ENCODE measurements around the gene HELZ.

The HELZ gene

GRCh38 chr17:67217446-67217845 is 27.6 kb downstream of the HELZ start:
- CTCF ChIA-PET, result no interaction called here
- no peak overlapping the region for H3K4me3 ChIP-seq (ENCODE audit: low read depth, low read length)
- TF ChIP-seq ZNF558 (tag by site-specific recombination; IDR thresholded peaks at IDR 0.05), result no peak
- no peak for TF ChIP-seq ZNF274 (IDR thresholded peaks at IDR 0.05; ENCODE audit: low read length)
- TF ChIP-seq ZNF274 (tag by site-specific recombination; IDR thresholded peaks at IDR 0.05; ENCODE audit: borderline replicate concordance), result no peak
- TF ChIP-seq ZIC2 (tag by site-specific recombination; IDR thresholded peaks at IDR 0.05), result peak; percentile 40; the same call in 1 of the 2 replicates
- TF ChIP-seq GLIS2 (tag by site-specific recombination; IDR thresholded peaks at IDR 0.05), result no peak
- no peak for TF ChIP-seq ZNF560 (tag by site-specific recombination; IDR thresholded peaks at IDR 0.05; ENCODE audit: borderline replicate concordance)
- no peak for TF ChIP-seq ZNF777 (tag by site-specific recombination; IDR thresholded peaks at IDR 0.05; ENCODE audit: borderline replicate concordance)
- no peak for TF ChIP-seq ZNF510 (tag by site-specific recombination; IDR thresholded peaks at IDR 0.05; ENCODE audit: insufficient replicate concordance)
- TF ChIP-seq ZFP37 (tag by site-specific recombination; IDR thresholded peaks at IDR 0.05), result no peak
- peaks cover 7% of the 10 kb centered on the region for H3K4me1 ChIP-seq (ENCODE audit: control insufficient read depth, insufficient read depth, low read length)
- POLR2A ChIA-PET, result no interaction called here
- H3K9me3 ChIP-seq (ENCODE audit: control insufficient read depth, insufficient read depth, low read depth, low read length), result no peaks in the 10 kb centered on the region
- peaks cover 39 to 56% of the 10 kb centered on the region in 2 experiments for H3K36me3 ChIP-seq (ENCODE audit: control insufficient read depth in 2 of 2, insufficient read depth in 1 of 2, low read length in 2 of 2)
- no peak overlapping the region for H3K27ac ChIP-seq (ENCODE audit: extremely low read depth, low read depth, low read length)

GRCh38 chr17:67216578-67217320 is 28.2 kb downstream of the HELZ start:
- TF ChIP-seq ZNF843 (tag by site-specific recombination; IDR thresholded peaks at IDR 0.05) (no peak), ZEB2 (tag by site-specific recombination; IDR thresholded peaks at IDR 0.05) (no peak)
- Histone ChIP-seq H3K4me1 (ENCODE audit: control insufficient read depth, insufficient read depth, low read length) (peaks cover 7% of the 10 kb centered on the region), H3K27ac (ENCODE audit: extremely low read depth, low read depth, low read length) (no peak overlapping the region), H3K36me3 (ENCODE audit: control insufficient read depth in 2 of 2, insufficient read depth in 1 of 2, low read length in 2 of 2) (peaks cover 39 to 55% of the 10 kb centered on the region in 2 experiments), H3K4me3 (ENCODE audit: low read depth, low read length) (no peak overlapping the region), H3K9me3 (ENCODE audit: control insufficient read depth, insufficient read depth, low read depth, low read length) (no peaks in the 10 kb centered on the region)
- ChIA-PET CTCF (no interaction called here), POLR2A (no interaction called here)

GRCh38 chr17:67215991-67216421 is 29.0 kb downstream of the HELZ start:
- Histone ChIP-seq H3K4me1 (ENCODE audit: control insufficient read depth, insufficient read depth, low read length) (peaks cover 5% of the 10 kb centered on the region), H3K27ac (ENCODE audit: extremely low read depth, low read depth, low read length) (no peak overlapping the region), H3K36me3 (ENCODE audit: control insufficient read depth in 2 of 2, insufficient read depth in 1 of 2, low read length in 2 of 2) (peaks cover 39 to 55% of the 10 kb centered on the region in 2 experiments), H3K4me3 (ENCODE audit: low read depth, low read length) (no peak overlapping the region), H3K9me3 (ENCODE audit: control insufficient read depth, insufficient read depth, low read depth, low read length) (no peaks in the 10 kb centered on the region)
- POLR2A ChIA-PET, result no interaction called here
- CTCF ChIA-PET, result no interaction called here
- TF ChIP-seq ZBTB20 (tag by site-specific recombination; IDR thresholded peaks at IDR 0.05), result no peak
- no peak for TF ChIP-seq TRIM28 (IDR thresholded peaks at IDR 0.05; ENCODE audit: borderline replicate concordance, low read length)
- 0 out of 2 replicates have a peak, but pooled peaks have one; percentile 5 for TF ChIP-seq ZFHX2 (tag by site-specific recombination; conservative IDR thresholded peaks at IDR 0.05)
- TF ChIP-seq ZNF10 (tag by site-specific recombination; IDR thresholded peaks at IDR 0.05), result no peak

GRCh38 chr17:67212714-67213417 is 32.1 kb downstream of the HELZ start:
- POLR2A ChIA-PET, result interaction anchor here (1.3 kb wide), 1 partner anchor 26 kb away, joined by 3 read pairs; no protein-coding TSS in a partner anchor
- no peak overlapping the region for H3K27ac ChIP-seq (ENCODE audit: extremely low read depth, low read depth, low read length)
- no peak overlapping the region for H3K4me3 ChIP-seq (ENCODE audit: low read depth, low read length)
- peaks cover 7% of the 10 kb centered on the region for H3K4me1 ChIP-seq (ENCODE audit: control insufficient read depth, insufficient read depth, low read length)
- H3K9me3 ChIP-seq (ENCODE audit: control insufficient read depth, insufficient read depth, low read depth, low read length), result no peaks in the 10 kb centered on the region
- TF ChIP-seq ZNF366 (tag by site-specific recombination; conservative IDR thresholded peaks at IDR 0.05) (no peak), PRDM4 (tag by site-specific recombination; IDR thresholded peaks at IDR 0.05) (no peak), PRDM6 (tag by site-specific recombination; IDR thresholded peaks at IDR 0.05) (peak; percentile 93), PRDM1 (tag by site-specific recombination; IDR thresholded peaks at IDR 0.05) (peak; percentile 83), SP7 (tag by site-specific recombination; IDR thresholded peaks at IDR 0.05) (no peak), ZNF549 (tag by site-specific recombination; IDR thresholded peaks at IDR 0.05) (peak; percentile 45; the same call in 1 of the 2 replicates), ZSCAN30 (tag by site-specific recombination; IDR thresholded peaks at IDR 0.05) (no peak)
- peaks cover 30 to 34% of the 10 kb centered on the region in 2 experiments for H3K36me3 ChIP-seq (ENCODE audit: control insufficient read depth in 2 of 2, insufficient read depth in 1 of 2, low read length in 2 of 2)
- CTCF ChIA-PET, result interaction anchor here (0.7 to 1.3 kb wide), 3 partner anchors 9 to 173 kb away, joined by 3 to 8 read pairs (median 3); no protein-coding TSS in a partner anchor
